GM18867 (cell line): ENCODE measurements around the gene EFNB2.

Experiments used
- ATAC-seq: cut with Tn5 transposase; IDR thresholded peaks from one replicate; pipeline ENCODE4 v1.9.1; 2021; ENCODE audit warnings: mild to moderate bottlenecking, moderate library complexity; ENCODE audit not compliant: unreplicated experiment

EFNB2 gene

GRCh38 chr13:106526738-106527444 is 8.6 kb downstream of the EFNB2 start:
- ATAC-seq, result no peak

GRCh38 chr13:106525865-106526264 is 9.6 kb downstream of the EFNB2 start:
- ATAC-seq, result no peak

- ATAC-seq, result no peak
Measured at GRCh38 chr13:106524108-106524507, 11.4 kb downstream of the EFNB2 start.

- no peak for ATAC-seq
Measured at GRCh38 chr13:106523576-106523975, 11.9 kb downstream of the EFNB2 start.

- no peak for ATAC-seq
Measured at GRCh38 chr13:106522898-106523525, 12.4 kb downstream of the EFNB2 start.

GRCh38 chr13:106522112-106522705 is 13.3 kb downstream of the EFNB2 start:
- no peak for ATAC-seq

- ATAC-seq, result no peak
Measured at GRCh38 chr13:106521095-106521799, 14.2 kb downstream of the EFNB2 start.

- ATAC-seq, result no peak
Measured at GRCh38 chr13:106520251-106521054, 15.0 kb downstream of the EFNB2 start.

- no peak for ATAC-seq
Measured at GRCh38 chr13:106518512-106518911, 16.9 kb downstream of the EFNB2 start.

- no peak for ATAC-seq
Measured at GRCh38 chr13:106517109-106517847, 18.2 kb downstream of the EFNB2 start.

GRCh38 chr13:106515635-106516254 is 19.7 kb downstream of the EFNB2 start:
- ATAC-seq, result no peak

GRCh38 chr13:106514928-106515634 is 20.4 kb downstream of the EFNB2 start:
- no peak for ATAC-seq

- no peak for ATAC-seq
Measured at GRCh38 chr13:106513025-106513983, 22.2 kb downstream of the EFNB2 start.

GRCh38 chr13:106507560-106508274 is 27.7 kb downstream of the EFNB2 start:
- ATAC-seq, result peak; percentile 62

GRCh38 chr13:106506286-106506685 is 29.2 kb downstream of the EFNB2 start:
- no peak for ATAC-seq

- no peak for ATAC-seq
Measured at GRCh38 chr13:106505732-106506131, 29.7 kb downstream of the EFNB2 start.

GRCh38 chr13:106505295-106505694 is 30.2 kb downstream of the EFNB2 start:
- ATAC-seq, result no peak
